NCI-H2107 (cell line): ENCODE measurements around the gene GLP2R.

Experiments used
- DNase-seq: peaks from one replicate; lab custom pipeline; 2025; lab: John Stamatoyannopoulos, UW

Gene GLP2R

GRCh38 chr17:9922012-9922848 lies 96.5 kb downstream of the GLP2R start:
- DNase-seq: no peak

GRCh38 chr17:9924735-9925191 lies 99.0 kb downstream of the GLP2R start:
- DNase-seq: no peak

DNA sequence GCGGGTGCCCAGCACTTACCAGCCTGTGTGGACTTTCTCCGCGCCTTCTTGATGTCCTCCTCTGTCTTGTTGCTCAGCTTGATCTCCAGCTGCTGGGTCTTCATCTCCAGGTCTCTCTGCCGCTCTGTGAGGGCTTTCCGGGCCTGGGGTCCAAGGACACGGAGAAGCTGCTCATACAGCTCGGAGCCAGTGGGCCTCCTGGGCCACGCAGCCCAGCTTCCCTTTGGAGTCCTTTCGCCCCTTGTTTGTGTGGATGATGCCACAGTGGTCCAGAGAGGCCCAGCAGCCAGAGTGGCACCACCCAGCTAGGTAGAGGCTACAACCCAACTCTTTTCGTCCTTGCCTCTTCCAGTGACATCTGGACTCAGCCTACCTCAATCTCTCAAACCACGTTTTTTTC lies 99.7 kb downstream of the GLP2R start:
- DNase-seq: no peak

DNA sequence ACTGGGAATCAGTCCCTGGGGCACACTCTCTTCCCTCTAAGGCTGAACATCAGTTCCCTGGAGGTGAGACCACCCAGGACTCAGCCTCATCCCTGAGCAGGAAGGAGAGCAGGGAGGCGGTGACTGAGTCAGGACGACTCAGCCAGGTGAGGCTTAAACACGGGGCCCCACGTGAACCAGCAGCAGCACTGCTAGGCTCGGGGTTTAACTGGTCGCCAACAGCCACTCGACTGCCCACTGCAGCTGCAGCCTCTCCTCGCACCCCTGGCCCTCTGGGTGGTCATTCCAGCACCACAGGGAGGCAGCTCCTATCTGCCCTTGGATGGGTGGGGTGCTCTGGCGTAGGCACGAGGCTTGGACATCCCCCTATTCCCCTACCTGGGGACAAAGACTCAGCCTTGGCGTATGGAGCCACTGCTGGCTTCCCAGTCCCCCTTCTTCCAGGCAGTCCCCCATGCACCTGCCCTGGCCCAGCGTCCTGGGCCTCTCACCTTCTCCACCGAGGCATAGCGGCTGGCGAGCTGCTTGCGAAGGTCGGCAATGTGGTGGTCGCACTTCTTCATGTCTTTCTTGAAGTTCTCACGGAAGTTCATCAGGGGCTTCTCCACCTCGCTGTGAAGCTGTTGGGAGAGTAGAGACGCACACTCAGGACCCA lies 100.6 kb downstream of the GLP2R start:
- no peak for DNase-seq

DNA sequence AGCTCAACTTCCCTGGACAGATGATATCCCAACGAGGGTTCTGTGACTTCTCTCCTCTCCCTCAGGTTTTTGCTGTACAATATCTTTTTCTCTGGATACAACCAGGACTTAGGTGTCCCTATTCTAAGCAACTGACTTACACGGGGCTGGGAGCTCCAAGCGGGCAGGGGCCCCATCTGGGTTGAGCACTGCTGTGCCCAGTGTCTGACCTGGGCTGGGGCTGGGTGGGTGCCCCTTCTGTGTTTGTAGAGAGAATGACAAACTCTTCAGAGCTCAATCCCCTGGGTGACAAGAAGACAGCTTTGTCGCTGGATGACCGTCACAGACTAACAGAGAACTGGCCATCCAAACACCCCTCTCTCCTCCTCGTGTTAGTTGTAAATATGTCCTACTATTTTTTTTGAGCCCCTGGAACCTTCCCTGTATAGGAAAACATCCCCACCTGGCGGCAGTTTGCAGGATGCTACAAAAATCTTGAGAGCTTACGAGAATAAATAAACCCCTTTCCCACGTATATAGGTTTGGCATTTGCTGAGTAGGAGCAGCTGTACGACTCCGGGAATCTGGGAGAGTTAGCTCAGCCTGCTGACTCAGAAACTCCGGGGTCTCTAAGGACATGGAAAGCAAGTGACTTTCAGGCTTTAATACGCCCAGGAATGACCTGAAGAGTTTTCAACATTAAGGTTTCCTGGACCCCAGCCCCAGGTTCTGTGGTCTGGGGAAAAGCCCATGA lies 103.0 kb downstream of the GLP2R start:
- DNase-seq: no peak

- no peak for DNase-seq
Measured at GRCh38 chr17:9929871-9930270, 104.1 kb downstream of the GLP2R start.

DNA sequence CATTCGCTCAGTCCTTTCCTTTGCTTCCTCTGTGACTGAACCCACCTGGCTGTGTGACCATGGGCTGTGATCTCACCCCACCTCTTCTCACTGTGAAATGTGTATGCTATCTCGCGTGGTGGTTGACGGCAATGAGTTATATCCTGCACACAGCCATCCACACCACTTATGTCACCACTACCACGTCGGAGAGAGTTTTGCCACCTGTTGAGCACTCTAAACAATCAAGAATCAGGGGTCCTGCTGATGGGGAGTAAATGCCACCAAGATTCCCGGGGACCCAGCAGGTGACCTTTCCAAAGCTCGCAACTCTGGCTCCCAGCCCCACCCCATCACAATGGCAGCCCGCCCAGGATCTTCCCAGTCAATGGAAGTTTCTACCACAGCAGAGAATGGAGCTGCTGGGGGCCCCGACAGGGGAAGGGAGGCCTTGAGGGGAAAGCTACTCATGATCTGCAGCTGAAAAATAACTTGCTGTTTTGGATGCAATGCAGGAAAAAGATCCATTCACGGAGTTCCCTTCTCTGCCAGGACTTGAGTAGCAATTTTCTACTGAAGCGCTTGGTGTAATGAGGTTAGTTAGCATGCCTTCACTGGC lies 105.5 kb downstream of the GLP2R start:
- DNase-seq: no peak

- no peak for DNase-seq
Measured at GRCh38 chr17:9932491-9932890, 106.8 kb downstream of the GLP2R start.

- DNase-seq: no peak
Measured at GRCh38 chr17:9934331-9934730, 108.6 kb downstream of the GLP2R start.

DNA sequence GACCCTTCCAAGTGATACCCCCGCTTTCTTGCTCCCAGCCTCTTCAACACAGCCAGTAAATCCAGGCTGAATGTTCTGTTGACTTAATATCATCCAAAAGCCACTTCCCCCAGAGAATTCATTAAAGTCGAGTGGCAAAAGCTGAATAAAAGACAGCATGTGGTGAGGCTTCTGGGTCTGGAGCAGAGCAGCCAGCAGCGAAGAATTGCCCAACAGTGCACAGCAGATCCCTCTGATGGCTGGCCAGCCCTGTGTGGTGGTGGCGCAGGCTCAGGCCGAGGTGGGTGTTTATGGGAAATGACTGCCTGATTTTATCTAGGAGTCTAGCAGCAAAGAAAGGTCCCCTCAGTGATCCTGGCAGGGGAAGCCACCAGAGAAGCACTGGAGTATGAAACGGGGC lies 109.7 kb downstream of the GLP2R start:
- DNase-seq: no peak

DNA sequence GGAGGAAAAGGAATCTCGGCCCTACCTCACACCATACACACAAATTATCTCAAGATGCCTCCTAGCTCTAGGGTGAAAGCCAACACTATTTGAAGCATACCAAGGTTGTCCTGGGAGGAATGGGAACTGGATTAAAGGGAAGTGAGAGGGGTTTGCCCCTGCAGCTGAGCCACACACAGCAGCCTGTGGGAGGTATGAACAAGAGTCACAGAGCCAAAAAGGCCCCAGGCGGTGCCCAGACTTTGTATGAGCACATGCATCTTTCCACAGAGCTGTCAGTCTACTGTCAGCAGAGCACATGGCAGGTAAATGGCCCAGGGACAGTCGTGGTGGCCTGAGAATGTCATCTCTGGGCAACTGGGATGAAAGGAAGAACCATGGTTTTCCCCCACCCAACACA lies 110.4 kb downstream of the GLP2R start:
- no peak for DNase-seq

DNA sequence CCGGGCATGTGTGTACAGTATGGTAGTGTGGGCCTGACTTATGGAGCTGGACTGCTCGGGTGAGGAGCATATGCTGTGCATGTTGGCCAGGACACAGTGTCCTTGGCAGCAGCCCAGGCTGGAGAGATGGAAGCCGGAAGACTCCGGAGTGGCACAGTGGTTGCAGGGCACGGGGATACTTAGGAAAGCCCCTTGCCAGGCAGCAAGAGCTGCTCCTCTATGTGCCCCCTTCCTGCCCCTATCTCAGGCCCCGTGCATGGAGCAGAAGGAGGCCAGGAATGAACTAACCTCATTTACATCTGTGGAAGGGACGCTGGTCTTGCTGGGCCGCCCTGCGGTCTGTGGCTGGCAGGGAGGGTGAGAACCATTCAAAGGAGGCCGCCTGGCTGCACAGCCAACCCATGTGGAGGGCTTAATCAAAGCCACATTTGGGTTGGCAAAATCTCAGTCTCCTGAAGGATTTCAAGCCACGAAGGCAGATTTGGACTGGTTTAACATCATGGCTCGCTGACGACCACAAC lies 111.6 kb downstream of the GLP2R start:
- no peak for DNase-seq

GRCh38 chr17:9937901-9938300 lies 112.2 kb downstream of the GLP2R start:
- no peak for DNase-seq

- DNase-seq: no peak
Measured at GRCh38 chr17:9938764-9939163, 113.0 kb downstream of the GLP2R start.

- no peak for DNase-seq
Measured at GRCh38 chr17:9940841-9941240, 115.1 kb downstream of the GLP2R start.

GRCh38 chr17:9941305-9941704 lies 115.6 kb downstream of the GLP2R start:
- DNase-seq: no peak
